SJSA1 (cell line): Measurements from ENCODE around the gene SPON1. TPM values are rescaled to one million over a fixed set of nuclear protein-coding genes. Genes with fewer than 3 reads are reported as not detected.

ENCODE experiments used
- DNase-seq, 2 experiments: peaks; one replicate each; pipeline ENCODE4 v3.0.0-alpha.2; 2015 to 2020; ENCODE audit warnings: low spot score in 2 of 2, low read depth in 1 of 2
- H3K27ac ChIP-seq: fragments of 250-450 bp; sonication (Bioruptor Pico); 2 replicates; pipeline ENCODE4 v1.5.1; 2020; ENCODE audit warnings: mild to moderate bottlenecking, moderate library complexity
- H3K27me3 ChIP-seq: fragments of 250-450 bp; sonication (Bioruptor Pico); replicated peaks from 2 replicates; pipeline ENCODE4 v1.5.1; 2020; ENCODE audit warnings: mild to moderate bottlenecking, moderate library complexity
- H3K36me3 ChIP-seq: fragments of 250-450 bp; sonication (Bioruptor Pico); 2 replicates; pipeline ENCODE4 v1.5.1; 2020; ENCODE audit warnings: mild to moderate bottlenecking
- H3K4me1 ChIP-seq: fragments of 250-450 bp; sonication (Bioruptor Pico); replicated peaks from 2 replicates; pipeline ENCODE4 v1.6.1; 2021; ENCODE audit warnings: mild to moderate bottlenecking
- H3K4me3 ChIP-seq: fragments of 250-450 bp; sonication (Bioruptor Pico); 2 replicates; pipeline ENCODE4 v1.5.1; 2020; ENCODE audit warnings: mild to moderate bottlenecking
- H3K9me3 ChIP-seq: fragments of 250-450 bp; sonication (Bioruptor Pico); replicated peaks from 2 replicates; pipeline ENCODE4 v1.5.1; 2020; ENCODE audit warnings: mild to moderate bottlenecking
- total RNA-seq: library from RNA; depleted of rRNA; stranded (reverse); fragments of >200 nt; shearing (Covaris generic); gene quantifications from 2 replicates; pipeline ENCODE4 v1.2.3, GENCODE V29; 2014

Gene SPON1
- total RNA-seq, 1 experiment from 2014 or later, result 24.6 TPM

DNA sequence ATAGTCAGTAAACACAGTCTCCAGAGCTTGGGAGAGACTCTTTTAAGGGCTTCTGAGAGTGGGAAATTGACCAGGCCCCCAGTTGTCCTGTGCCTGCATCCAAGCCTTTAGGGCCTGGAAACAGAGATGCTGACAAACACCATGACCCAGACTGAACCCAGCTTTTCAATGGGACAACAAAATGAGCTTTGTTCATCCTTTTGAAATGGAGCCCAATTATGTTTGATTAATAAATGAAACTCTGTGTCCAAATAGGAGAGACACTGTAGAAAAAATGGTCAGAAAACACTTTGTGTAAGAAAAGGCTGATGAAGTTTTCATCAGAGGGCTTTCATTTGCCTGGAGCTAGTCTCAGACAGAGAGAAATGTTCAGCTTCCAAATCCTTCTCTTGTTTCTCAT is 250.5 kb downstream of the SPON1 start:
- Histone ChIP-seq H3K9me3 (no peaks in the 10 kb centered on the region), H3K4me3 (no peak overlapping the region), H3K27ac (no peak overlapping the region), H3K27me3 (peaks cover 6% of the 10 kb centered on the region; the same call in 1 of the 2 replicates), H3K4me1 (no peaks in the 10 kb centered on the region), H3K36me3 (no peaks in the 10 kb centered on the region)
- DNase-seq, result no peak

- DNase-seq, result no peak
- H3K27ac ChIP-seq, result no peak overlapping the region
- H3K27me3 ChIP-seq, result peaks cover 21% of the 10 kb centered on the region
- no peaks in the 10 kb centered on the region for H3K9me3 ChIP-seq
- H3K4me1 ChIP-seq, result no peaks in the 10 kb centered on the region
- no peak overlapping the region for H3K4me3 ChIP-seq
- no peaks in the 10 kb centered on the region for H3K36me3 ChIP-seq
Observed at GRCh38 chr11:14218728-14219127, 256.2 kb downstream of the SPON1 start.

GRCh38 chr11:14223636-14224288 is 261.2 kb downstream of the SPON1 start:
- Histone ChIP-seq H3K4me1 (no peaks in the 10 kb centered on the region), H3K9me3 (no peaks in the 10 kb centered on the region), H3K27ac (no peak overlapping the region), H3K36me3 (no peaks in the 10 kb centered on the region), H3K27me3 (peaks cover 17% of the 10 kb centered on the region), H3K4me3 (no peak overlapping the region)
- DNase-seq, result no peak

- H3K27me3 ChIP-seq, result peaks cover 11% of the 10 kb centered on the region
- H3K4me3 ChIP-seq, result no peak overlapping the region
- no peak for DNase-seq
- H3K27ac ChIP-seq, result no peak overlapping the region
- H3K4me1 ChIP-seq, result no peaks in the 10 kb centered on the region
- H3K9me3 ChIP-seq, result no peaks in the 10 kb centered on the region
- H3K36me3 ChIP-seq, result no peaks in the 10 kb centered on the region
Observed at GRCh38 chr11:14224395-14224794, 261.9 kb downstream of the SPON1 start.

- Histone ChIP-seq H3K4me3 (no peak overlapping the region), H3K9me3 (no peaks in the 10 kb centered on the region), H3K36me3 (no peaks in the 10 kb centered on the region), H3K4me1 (no peaks in the 10 kb centered on the region), H3K27ac (no peak overlapping the region), H3K27me3 (peaks cover 4% of the 10 kb centered on the region; the same call in 1 of the 2 replicates)
- no peak for DNase-seq
Observed at GRCh38 chr11:14225666-14226065, 263.1 kb downstream of the SPON1 start.

DNA sequence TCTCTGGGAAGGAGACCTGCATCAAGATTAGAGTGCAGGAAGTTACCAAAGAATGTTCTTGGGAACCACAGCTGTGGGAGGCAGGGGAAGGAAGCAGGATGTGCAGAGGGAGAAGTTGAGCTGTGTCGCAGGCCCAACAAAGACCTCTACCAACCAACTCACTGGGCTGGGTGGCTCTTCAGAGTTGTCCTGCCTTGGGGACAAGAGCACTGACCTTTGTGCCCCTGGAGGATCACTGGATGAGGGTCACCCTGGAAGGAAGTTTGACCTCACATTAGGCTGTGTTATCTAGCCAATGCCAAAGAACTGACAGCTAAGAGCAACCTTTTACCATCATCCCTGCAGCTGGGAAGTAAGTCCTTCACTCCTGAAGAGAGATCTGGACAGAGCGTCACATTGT is 265.8 kb downstream of the SPON1 start:
- Histone ChIP-seq H3K27me3 (peaks cover 3% of the 10 kb centered on the region; the same call in 1 of the 2 replicates), H3K36me3 (no peaks in the 10 kb centered on the region), H3K4me1 (no peaks in the 10 kb centered on the region), H3K9me3 (no peaks in the 10 kb centered on the region), H3K27ac (no peak overlapping the region), H3K4me3 (no peak overlapping the region)
- no peak for DNase-seq

- no peaks in the 10 kb centered on the region for H3K4me1 ChIP-seq
- no peaks in the 10 kb centered on the region for H3K27me3 ChIP-seq
- no peak for DNase-seq
- no peak overlapping the region for H3K4me3 ChIP-seq
- H3K27ac ChIP-seq, result no peak overlapping the region
- no peaks in the 10 kb centered on the region for H3K36me3 ChIP-seq
- H3K9me3 ChIP-seq, result no peaks in the 10 kb centered on the region
Observed at GRCh38 chr11:14229472-14229871, 266.9 kb downstream of the SPON1 start.

DNA sequence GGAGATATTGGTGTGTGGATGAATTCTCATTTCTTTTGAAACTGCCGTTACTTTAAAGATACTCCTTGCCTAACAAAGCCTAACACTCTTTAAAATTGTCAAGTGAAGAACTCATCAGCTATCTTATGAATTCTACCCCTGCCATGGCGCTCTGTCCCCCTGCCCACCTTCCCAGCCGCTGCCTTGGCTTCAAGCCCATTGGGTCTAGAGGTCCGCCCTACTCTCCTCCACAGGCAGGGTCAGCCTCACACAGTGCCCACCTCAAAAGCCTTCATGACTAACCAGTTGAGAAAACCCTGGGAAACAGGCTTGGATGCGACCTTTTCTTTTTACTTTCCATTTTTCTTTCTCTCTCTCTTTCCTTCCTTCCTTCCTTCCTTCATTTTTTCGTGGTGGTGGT is 267.9 kb downstream of the SPON1 start:
- no peak overlapping the region for H3K27ac ChIP-seq
- no peaks in the 10 kb centered on the region for H3K9me3 ChIP-seq
- no peak overlapping the region for H3K4me3 ChIP-seq
- H3K36me3 ChIP-seq, result no peaks in the 10 kb centered on the region
- no peak for DNase-seq
- H3K27me3 ChIP-seq, result no peaks in the 10 kb centered on the region
- H3K4me1 ChIP-seq, result no peaks in the 10 kb centered on the region

GRCh38 chr11:14232652-14233051 is 270.1 kb downstream of the SPON1 start:
- Histone ChIP-seq H3K4me1 (no peaks in the 10 kb centered on the region), H3K27ac (no peak overlapping the region), H3K36me3 (no peaks in the 10 kb centered on the region), H3K4me3 (no peak overlapping the region), H3K9me3 (no peaks in the 10 kb centered on the region), H3K27me3 (no peaks in the 10 kb centered on the region)
- no peak for DNase-seq

DNA sequence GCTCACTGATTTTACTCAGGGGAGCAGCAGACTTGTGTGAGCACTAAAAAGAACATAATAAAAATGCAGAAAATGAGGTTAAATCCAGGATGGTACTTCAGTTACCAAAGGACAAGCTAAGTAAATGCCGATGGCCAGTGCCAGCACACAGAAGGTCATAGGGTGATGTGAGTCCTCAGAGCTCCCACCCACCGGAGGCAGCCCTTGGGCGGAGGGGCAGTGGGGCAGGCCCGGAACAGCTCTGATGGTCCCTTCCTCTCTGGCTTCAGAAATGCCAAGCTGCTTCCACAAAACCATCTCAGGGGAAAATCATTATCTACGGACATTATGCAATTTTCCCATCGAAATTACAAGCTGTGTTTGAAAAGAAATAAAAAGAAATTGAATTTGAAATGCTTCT is 271.9 kb downstream of the SPON1 start:
- Histone ChIP-seq H3K36me3 (no peaks in the 10 kb centered on the region), H3K27ac (no peak overlapping the region), H3K4me1 (no peaks in the 10 kb centered on the region), H3K27me3 (no peaks in the 10 kb centered on the region; the same call in none of the 2 replicates), H3K9me3 (no peaks in the 10 kb centered on the region), H3K4me3 (no peak overlapping the region)
- no peak for DNase-seq

- H3K9me3 ChIP-seq, result no peaks in the 10 kb centered on the region
- no peak overlapping the region for H3K4me3 ChIP-seq
- H3K27ac ChIP-seq, result no peak overlapping the region
- no peak for DNase-seq
- H3K27me3 ChIP-seq, result peaks cover 5% of the 10 kb centered on the region
- H3K36me3 ChIP-seq, result no peaks in the 10 kb centered on the region
- no peaks in the 10 kb centered on the region for H3K4me1 ChIP-seq
Observed at GRCh38 chr11:14235701-14236100, 273.2 kb downstream of the SPON1 start.

DNA sequence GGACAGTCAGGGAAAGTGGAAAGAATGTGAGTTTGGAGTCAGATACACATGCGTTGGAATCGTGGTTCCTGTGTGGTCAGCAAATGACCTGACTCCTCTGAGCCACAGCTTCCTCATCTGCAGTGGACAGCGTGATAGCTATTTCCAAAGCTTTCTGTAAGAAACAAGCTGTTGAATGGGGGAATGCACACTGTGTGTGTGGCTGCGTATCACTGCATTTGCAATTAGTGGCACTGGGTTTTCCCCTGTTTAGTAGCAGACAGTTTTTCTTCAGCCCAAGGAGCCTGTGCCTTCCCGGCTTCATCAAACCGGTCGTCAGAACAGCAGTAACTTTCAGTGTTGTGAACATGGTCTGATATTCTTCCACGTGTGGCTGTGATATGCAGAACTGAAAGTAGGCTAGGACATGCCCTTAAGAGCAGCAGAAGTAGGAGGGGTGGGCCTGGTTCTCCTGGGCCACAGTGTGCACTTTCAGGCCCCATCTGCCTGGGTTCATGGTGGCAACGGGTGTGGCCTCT is 275.0 kb downstream of the SPON1 start:
- H3K36me3 ChIP-seq, result no peaks in the 10 kb centered on the region
- H3K4me3 ChIP-seq, result no peak overlapping the region
- H3K27ac ChIP-seq, result no peak overlapping the region
- H3K4me1 ChIP-seq, result no peaks in the 10 kb centered on the region
- no peaks in the 10 kb centered on the region for H3K9me3 ChIP-seq
- no peak for DNase-seq
- peaks cover 5% of the 10 kb centered on the region for H3K27me3 ChIP-seq

- Histone ChIP-seq H3K4me1 (no peaks in the 10 kb centered on the region), H3K27me3 (peaks cover 5% of the 10 kb centered on the region), H3K9me3 (no peaks in the 10 kb centered on the region), H3K4me3 (no peak overlapping the region), H3K27ac (no peak overlapping the region), H3K36me3 (no peaks in the 10 kb centered on the region)
- no peak for DNase-seq
Observed at GRCh38 chr11:14240221-14240620, 277.7 kb downstream of the SPON1 start.

DNA sequence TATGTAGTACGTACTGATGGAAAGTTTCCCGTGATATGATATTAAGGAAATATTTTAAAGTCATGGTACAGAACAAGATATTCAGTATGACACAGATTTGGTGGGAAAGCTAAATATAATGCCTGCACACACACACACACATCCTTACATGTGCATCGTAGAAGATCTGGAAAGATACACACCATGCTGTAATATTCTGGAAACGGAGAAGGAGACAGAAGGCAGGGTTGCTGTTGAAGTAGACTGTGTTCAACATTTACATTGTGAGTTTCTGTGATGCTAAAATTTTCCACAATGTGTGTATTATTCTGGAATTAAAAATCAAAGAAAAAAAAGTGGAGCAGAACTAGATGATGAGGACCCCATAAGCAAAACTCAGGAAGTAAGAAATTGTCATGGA is 278.4 kb downstream of the SPON1 start:
- H3K27me3 ChIP-seq, result peaks cover 5% of the 10 kb centered on the region
- H3K36me3 ChIP-seq, result no peaks in the 10 kb centered on the region
- H3K27ac ChIP-seq, result no peak overlapping the region
- no peak overlapping the region for H3K4me3 ChIP-seq
- no peaks in the 10 kb centered on the region for H3K4me1 ChIP-seq
- DNase-seq, result no peak
- H3K9me3 ChIP-seq, result no peaks in the 10 kb centered on the region

- no peak for DNase-seq
- H3K9me3 ChIP-seq, result no peaks in the 10 kb centered on the region
- no peak overlapping the region for H3K4me3 ChIP-seq
- H3K4me1 ChIP-seq, result no peaks in the 10 kb centered on the region
- peaks cover 8% of the 10 kb centered on the region for H3K27me3 ChIP-seq
- no peaks in the 10 kb centered on the region for H3K36me3 ChIP-seq
- H3K27ac ChIP-seq, result no peak overlapping the region
Observed at GRCh38 chr11:14242187-14242586, 279.7 kb downstream of the SPON1 start.
